ENCODE measurements around the gene ZNF398.

ZNF398 gene, protein sequence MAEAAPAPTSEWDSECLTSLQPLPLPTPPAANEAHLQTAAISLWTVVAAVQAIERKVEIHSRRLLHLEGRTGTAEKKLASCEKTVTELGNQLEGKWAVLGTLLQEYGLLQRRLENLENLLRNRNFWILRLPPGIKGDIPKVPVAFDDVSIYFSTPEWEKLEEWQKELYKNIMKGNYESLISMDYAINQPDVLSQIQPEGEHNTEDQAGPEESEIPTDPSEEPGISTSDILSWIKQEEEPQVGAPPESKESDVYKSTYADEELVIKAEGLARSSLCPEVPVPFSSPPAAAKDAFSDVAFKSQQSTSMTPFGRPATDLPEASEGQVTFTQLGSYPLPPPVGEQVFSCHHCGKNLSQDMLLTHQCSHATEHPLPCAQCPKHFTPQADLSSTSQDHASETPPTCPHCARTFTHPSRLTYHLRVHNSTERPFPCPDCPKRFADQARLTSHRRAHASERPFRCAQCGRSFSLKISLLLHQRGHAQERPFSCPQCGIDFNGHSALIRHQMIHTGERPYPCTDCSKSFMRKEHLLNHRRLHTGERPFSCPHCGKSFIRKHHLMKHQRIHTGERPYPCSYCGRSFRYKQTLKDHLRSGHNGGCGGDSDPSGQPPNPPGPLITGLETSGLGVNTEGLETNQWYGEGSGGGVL

DNA sequence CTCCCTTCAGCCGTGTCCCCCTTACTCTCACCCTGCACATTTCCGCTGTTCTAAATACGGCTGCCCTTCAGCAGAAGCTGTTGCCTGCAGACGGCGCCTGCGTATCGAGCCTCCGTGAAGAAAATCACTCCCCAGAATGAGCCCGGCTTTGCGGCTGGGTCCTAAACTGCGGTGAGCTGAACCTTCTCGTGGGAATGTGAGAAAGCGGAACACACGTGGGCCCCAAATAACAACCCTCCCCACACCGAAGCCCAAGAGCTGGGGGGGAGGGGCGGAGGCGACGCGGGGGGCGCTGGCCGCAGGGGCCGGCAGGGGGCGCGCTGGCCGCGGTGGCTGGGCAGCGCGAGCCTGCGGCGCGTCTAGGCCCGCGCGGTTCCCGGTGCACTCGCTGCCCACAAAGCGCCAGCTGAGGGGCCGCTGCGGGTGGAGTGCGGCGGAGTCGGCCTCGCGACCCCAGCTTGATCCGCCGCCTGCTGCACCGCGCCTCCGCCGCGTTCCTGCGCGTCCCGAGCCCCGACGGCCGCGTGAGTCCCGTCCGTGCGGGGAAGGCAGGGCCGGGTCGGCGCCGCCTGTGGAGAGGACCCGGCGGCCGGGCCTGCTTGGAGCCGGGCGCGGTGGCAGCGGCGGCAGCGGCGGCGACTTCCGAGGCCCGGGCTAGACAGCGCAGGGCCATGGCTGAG, at the start of gene ZNF398:
ZNF398 (plus strand) TSS at position 382 of the 680 bp plus-strand sequence; CDS start at position 672, 290 bp downstream.
- no peaks in the 10 kb centered on the region for H3K27me3 ChIP-seq (ENCODE audit: insufficient read depth, insufficient read length)
- H3K9ac ChIP-seq (ENCODE audit: insufficient read length, low read depth): peak within 1 kb of the TSS; percentile 92
- H3K4me3 ChIP-seq (ENCODE audit: insufficient read length, low read depth): peak within 1 kb of the TSS; percentile 88
- peaks cover 2% of the 10 kb centered on the region for H3K4me1 ChIP-seq (ENCODE audit: insufficient read depth, insufficient read length)
- TF ChIP-seq ZNF274 (IDR thresholded peaks at IDR 0.05; ENCODE audit: low read depth, low read length): no peak
- TF ChIP-seq YY1 (IDR thresholded peaks at IDR 0.05; ENCODE audit: insufficient read depth, insufficient read length): no peak
- no peak for TF ChIP-seq SUZ12 (IDR thresholded peaks at IDR 0.05; ENCODE audit: extremely low read depth, insufficient read depth, insufficient read length)
- no peak for DNase-seq (ENCODE audit: low read depth, low spot score)
- no peaks in the 10 kb centered on the region for H3K9me3 ChIP-seq (ENCODE audit: insufficient read depth, low read length)
- H3K36me3 ChIP-seq (ENCODE audit: insufficient read depth, insufficient read length, low read length): no peaks in the 10 kb centered on the region

DNA sequence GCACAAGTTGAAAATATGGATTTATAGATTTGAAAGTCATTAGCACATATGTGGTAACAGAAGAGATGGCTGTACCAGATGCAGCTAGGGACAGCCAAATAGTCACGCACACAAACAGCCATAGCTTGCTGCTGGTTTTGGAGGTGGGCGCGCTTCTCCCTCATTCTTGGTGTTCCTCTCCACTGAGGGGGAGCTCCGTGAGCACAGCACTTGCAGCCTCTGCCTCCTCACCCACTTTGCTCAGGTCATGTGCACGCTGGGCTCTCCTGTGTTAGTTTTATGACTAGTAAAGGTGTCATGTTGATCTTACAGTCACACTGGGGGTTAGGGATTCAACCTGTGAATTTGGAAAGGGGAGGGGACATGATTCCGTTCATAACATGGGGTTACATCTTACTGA, 48.2 kb upstream of the ZNF398 start:
- Histone ChIP-seq H3K4me1 (ENCODE audit: insufficient read depth, insufficient read length) (peaks cover 3% of the 10 kb centered on the region), H3K9me3 (ENCODE audit: insufficient read depth, low read length) (no peaks in the 10 kb centered on the region), H3K36me3 (ENCODE audit: insufficient read depth, insufficient read length, low read length) (peaks cover 11% of the 10 kb centered on the region), H3K9ac (ENCODE audit: insufficient read length, low read depth) (no peak overlapping the region), H3K4me3 (ENCODE audit: insufficient read length, low read depth) (no peak overlapping the region), H3K27me3 (ENCODE audit: insufficient read depth, insufficient read length) (no peaks in the 10 kb centered on the region)
- TF ChIP-seq YY1 (IDR thresholded peaks at IDR 0.05; ENCODE audit: insufficient read depth, insufficient read length) (no peak), SUZ12 (IDR thresholded peaks at IDR 0.05; ENCODE audit: extremely low read depth, insufficient read depth, insufficient read length) (no peak), ZNF274 (IDR thresholded peaks at IDR 0.05; ENCODE audit: low read depth, low read length) (no peak)
- no peak for DNase-seq (ENCODE audit: low read depth, low spot score)

DNA sequence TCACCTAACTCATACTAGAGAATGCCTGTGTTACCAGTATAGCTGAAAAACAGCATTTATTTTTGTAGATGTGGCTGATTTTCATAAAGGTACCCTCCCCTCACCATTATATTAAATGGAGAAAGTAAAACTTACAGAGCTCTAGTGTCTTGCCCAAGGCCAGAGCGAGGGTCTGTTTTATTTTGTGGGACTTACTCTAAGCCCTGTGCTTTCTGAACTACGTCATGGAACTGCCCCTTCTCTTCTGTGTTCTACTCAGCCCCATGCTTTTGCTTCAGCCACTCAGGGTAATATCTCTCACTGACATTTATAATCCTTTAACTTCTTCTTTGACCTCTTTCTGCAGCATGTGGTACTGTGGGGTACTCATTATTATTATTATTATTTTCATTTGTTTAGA, 46.4 kb upstream of the ZNF398 start:
- Histone ChIP-seq H3K27me3 (ENCODE audit: insufficient read depth, insufficient read length) (no peaks in the 10 kb centered on the region), H3K36me3 (ENCODE audit: insufficient read depth, insufficient read length, low read length) (peaks cover 20% of the 10 kb centered on the region), H3K4me3 (ENCODE audit: insufficient read length, low read depth) (no peak overlapping the region), H3K9ac (ENCODE audit: insufficient read length, low read depth) (no peak overlapping the region), H3K4me1 (ENCODE audit: insufficient read depth, insufficient read length) (peaks cover 3% of the 10 kb centered on the region), H3K9me3 (ENCODE audit: insufficient read depth, low read length) (no peaks in the 10 kb centered on the region)
- TF ChIP-seq YY1 (IDR thresholded peaks at IDR 0.05; ENCODE audit: insufficient read depth, insufficient read length): no peak
- no peak for TF ChIP-seq SUZ12 (IDR thresholded peaks at IDR 0.05; ENCODE audit: extremely low read depth, insufficient read depth, insufficient read length)
- TF ChIP-seq ZNF274 (IDR thresholded peaks at IDR 0.05; ENCODE audit: low read depth, low read length): no peak
- DNase-seq (ENCODE audit: low read depth, low spot score): no peak

DNA sequence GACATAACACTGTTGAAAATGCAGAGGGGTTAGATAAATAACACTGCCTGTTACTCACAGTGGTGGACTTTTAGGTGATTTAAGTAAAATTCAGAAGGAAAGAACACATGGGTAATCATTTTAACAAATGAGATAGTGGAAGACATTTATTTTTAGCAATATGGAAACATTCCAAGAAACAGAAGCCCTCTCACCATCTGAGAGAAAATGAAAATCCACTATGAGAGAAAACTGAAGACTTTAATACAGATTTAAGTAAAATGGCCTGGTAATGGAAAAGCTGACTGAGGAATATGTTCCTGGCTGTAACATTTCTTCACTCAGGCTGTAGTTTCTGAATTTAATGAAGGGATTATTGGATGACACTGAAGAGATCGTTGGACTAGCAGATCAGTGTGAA, 44.6 kb upstream of the ZNF398 start:
- DNase-seq (ENCODE audit: low read depth, low spot score): no peak
- TF ChIP-seq SUZ12 (IDR thresholded peaks at IDR 0.05; ENCODE audit: extremely low read depth, insufficient read depth, insufficient read length): no peak
- no peak for TF ChIP-seq ZNF274 (IDR thresholded peaks at IDR 0.05; ENCODE audit: low read depth, low read length)
- no peak for TF ChIP-seq YY1 (IDR thresholded peaks at IDR 0.05; ENCODE audit: insufficient read depth, insufficient read length)
- H3K4me1 ChIP-seq (ENCODE audit: insufficient read depth, insufficient read length): peaks cover 3% of the 10 kb centered on the region
- no peak overlapping the region for H3K4me3 ChIP-seq (ENCODE audit: insufficient read length, low read depth)
- H3K27me3 ChIP-seq (ENCODE audit: insufficient read depth, insufficient read length): no peaks in the 10 kb centered on the region
- H3K9me3 ChIP-seq (ENCODE audit: insufficient read depth, low read length): no peaks in the 10 kb centered on the region
- H3K36me3 ChIP-seq (ENCODE audit: insufficient read depth, insufficient read length, low read length): peaks cover 20% of the 10 kb centered on the region
- H3K9ac ChIP-seq (ENCODE audit: insufficient read length, low read depth): no peak overlapping the region

- no peak for DNase-seq (ENCODE audit: low read depth, low spot score)
- peaks cover 20% of the 10 kb centered on the region for H3K36me3 ChIP-seq (ENCODE audit: insufficient read depth, insufficient read length, low read length)
- H3K9ac ChIP-seq (ENCODE audit: insufficient read length, low read depth): no peak overlapping the region
- H3K4me1 ChIP-seq (ENCODE audit: insufficient read depth, insufficient read length): peaks cover 3% of the 10 kb centered on the region
- no peaks in the 10 kb centered on the region for H3K9me3 ChIP-seq (ENCODE audit: insufficient read depth, low read length)
- H3K4me3 ChIP-seq (ENCODE audit: insufficient read length, low read depth): no peak overlapping the region
- no peak for TF ChIP-seq SUZ12 (IDR thresholded peaks at IDR 0.05; ENCODE audit: extremely low read depth, insufficient read depth, insufficient read length)
- no peak for TF ChIP-seq ZNF274 (IDR thresholded peaks at IDR 0.05; ENCODE audit: low read depth, low read length)
- no peak for TF ChIP-seq YY1 (IDR thresholded peaks at IDR 0.05; ENCODE audit: insufficient read depth, insufficient read length)
- no peaks in the 10 kb centered on the region for H3K27me3 ChIP-seq (ENCODE audit: insufficient read depth, insufficient read length)
Observed at GRCh38 chr7:149103424-149103823, 43.8 kb upstream of the ZNF398 start.

DNA sequence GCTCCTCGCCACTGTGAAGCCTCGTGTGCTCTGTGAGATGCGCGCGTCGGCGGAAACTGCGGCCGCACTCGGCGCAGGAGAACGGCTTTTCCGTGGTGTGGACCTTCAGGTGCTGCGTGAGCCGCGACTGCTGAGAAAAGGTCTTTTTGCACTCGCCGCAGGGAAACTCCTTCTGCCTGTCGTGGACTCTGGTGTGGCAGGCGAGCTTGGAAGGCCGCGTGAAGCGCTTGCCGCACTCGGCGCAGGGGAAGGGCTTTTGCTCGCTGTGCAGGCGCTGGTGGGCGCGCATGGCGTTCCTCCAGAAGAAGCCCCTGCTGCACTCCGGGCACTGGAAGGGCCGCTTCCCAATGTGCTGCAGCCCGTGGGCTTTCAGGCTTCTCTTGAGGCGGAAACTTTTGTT, 43.0 kb upstream of the ZNF398 start:
- peaks cover 3% of the 10 kb centered on the region for H3K4me1 ChIP-seq (ENCODE audit: insufficient read depth, insufficient read length)
- no peaks in the 10 kb centered on the region for H3K27me3 ChIP-seq (ENCODE audit: insufficient read depth, insufficient read length)
- no peak overlapping the region for H3K4me3 ChIP-seq (ENCODE audit: insufficient read length, low read depth)
- TF ChIP-seq YY1 (IDR thresholded peaks at IDR 0.05; ENCODE audit: insufficient read depth, insufficient read length) (no peak), ZNF274 (IDR thresholded peaks at IDR 0.05; ENCODE audit: low read depth, low read length) (no peak), SUZ12 (IDR thresholded peaks at IDR 0.05; ENCODE audit: extremely low read depth, insufficient read depth, insufficient read length) (no peak)
- no peaks in the 10 kb centered on the region for H3K9me3 ChIP-seq (ENCODE audit: insufficient read depth, low read length)
- DNase-seq (ENCODE audit: low read depth, low spot score): no peak
- no peak overlapping the region for H3K9ac ChIP-seq (ENCODE audit: insufficient read length, low read depth)
- peaks cover 20% of the 10 kb centered on the region for H3K36me3 ChIP-seq (ENCODE audit: insufficient read depth, insufficient read length, low read length)

DNA sequence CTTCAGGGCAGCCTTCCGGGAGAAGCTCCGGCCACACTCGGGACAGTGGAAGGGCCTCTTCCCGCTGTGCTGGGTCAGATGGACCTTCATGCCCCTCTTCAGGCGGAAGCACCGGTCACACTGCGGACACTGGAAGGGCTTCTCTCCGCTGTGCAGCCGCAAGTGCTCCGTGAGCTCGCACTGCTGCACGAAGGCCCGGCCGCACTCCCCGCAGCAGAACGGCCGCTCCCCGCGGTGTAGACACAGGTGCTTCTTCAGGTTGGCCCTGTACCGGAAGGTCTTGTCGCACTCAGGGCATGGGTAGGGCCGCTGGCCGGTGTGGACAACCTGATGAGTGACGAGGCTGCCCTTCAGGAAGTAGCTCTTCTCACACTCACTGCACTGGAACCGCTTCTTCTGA, 42.5 kb upstream of the ZNF398 start:
- no peak for DNase-seq (ENCODE audit: low read depth, low spot score)

More for the DNA sequence above, 42.5 kb upstream of the ZNF398 start:
- Histone ChIP-seq H3K27me3 (ENCODE audit: insufficient read depth, insufficient read length) (no peaks in the 10 kb centered on the region), H3K4me3 (ENCODE audit: insufficient read length, low read depth) (no peak overlapping the region), H3K36me3 (ENCODE audit: insufficient read depth, insufficient read length, low read length) (peaks cover 20% of the 10 kb centered on the region), H3K9ac (ENCODE audit: insufficient read length, low read depth) (no peak overlapping the region), H3K4me1 (ENCODE audit: insufficient read depth, insufficient read length) (peaks cover 3% of the 10 kb centered on the region), H3K9me3 (ENCODE audit: insufficient read depth, low read length) (no peaks in the 10 kb centered on the region)
- TF ChIP-seq YY1 (IDR thresholded peaks at IDR 0.05; ENCODE audit: insufficient read depth, insufficient read length): no peak
- no peak for TF ChIP-seq SUZ12 (IDR thresholded peaks at IDR 0.05; ENCODE audit: extremely low read depth, insufficient read depth, insufficient read length)
- no peak for TF ChIP-seq ZNF274 (IDR thresholded peaks at IDR 0.05; ENCODE audit: low read depth, low read length)
